Type B pancreatic cell (in vitro differentiated cells): ENCODE measurements around the gene ICA1L. TPM values are rescaled to one million over a fixed set of nuclear protein-coding genes. Genes with fewer than 3 reads are reported as not detected.
"Not testable (repeated sequence)": the region's sequence is repeated elsewhere in the genome, so short reads cannot be mapped to it uniquely, and the experiment has no call there.

Source experiments
- DNase-seq: peaks from one replicate; pipeline ENCODE4 v3.0.0; 2021; ENCODE audit warnings: mixed read lengths; ENCODE audit not compliant: unreplicated experiment; ENCODE audit errors: extremely low spot score
- H3K27ac Mint-ChIP-seq: 2 replicates; pipeline ENCODE4 v1.8.0; 2021; ENCODE audit warnings: mild to moderate bottlenecking, mixed read lengths
- H3K27me3 Mint-ChIP-seq: 2 replicates; pipeline ENCODE4 v1.8.0; 2021; ENCODE audit warnings: mixed read lengths
- H3K36me3 Mint-ChIP-seq: 2 replicates; pipeline ENCODE4 v1.8.0; 2021; ENCODE audit warnings: mixed read lengths
- H3K4me1 Mint-ChIP-seq: one replicate; pipeline ENCODE4 v1.8.0; 2021; ENCODE audit warnings: mixed read lengths; ENCODE audit not compliant: unreplicated experiment
- H3K4me3 Mint-ChIP-seq: 2 replicates; pipeline ENCODE4 v1.8.0; 2021; ENCODE audit warnings: mild to moderate bottlenecking, mixed read lengths
- H3K9me3 Mint-ChIP-seq: 2 replicates; pipeline ENCODE4 v1.8.0; 2021; ENCODE audit warnings: mixed read lengths
- CTCF ChIP-seq: fragments of 200-600 bp; sonication (generic); conservative IDR thresholded peaks from 2 replicates; pipeline ENCODE4 v1.5.0; 2021; ENCODE audit warnings: antibody characterized with exemption, mild to moderate bottlenecking
- total RNA-seq: library from RNA; stranded (reverse); gene quantifications from 2 replicates; pipeline ENCODE4 v1.2.1, GENCODE V29; 2021; ENCODE audit warnings: low replicate concordance

The ICA1L gene
- total RNA-seq, 1 donor from 2014 or later: 11.5 TPM

GRCh38 chr2:202910698-202911097 lies 39.1 kb upstream of the ICA1L start:
- H3K27ac Mint-ChIP-seq: peak overlapping the region; percentile 64
- H3K9me3 Mint-ChIP-seq: no peaks in the 10 kb centered on the region
- DNase-seq: no peak
- H3K4me1 Mint-ChIP-seq: peaks cover 15% of the 10 kb centered on the region
- H3K4me3 Mint-ChIP-seq: peak overlapping the region; percentile 99
- TF ChIP-seq CTCF: no peak
- peaks cover 18% of the 10 kb centered on the region for H3K36me3 Mint-ChIP-seq
- no peaks in the 10 kb centered on the region for H3K27me3 Mint-ChIP-seq

GRCh38 chr2:202910250-202910649 lies 38.7 kb upstream of the ICA1L start:
- peaks cover 22% of the 10 kb centered on the region for H3K36me3 Mint-ChIP-seq
- DNase-seq, H3K9me3 Mint-ChIP-seq, H3K27me3 Mint-ChIP-seq: not testable (repeated sequence)
- H3K4me3 Mint-ChIP-seq: peak overlapping the region; percentile 99
- peak overlapping the region; percentile 64 for H3K27ac Mint-ChIP-seq
- peaks cover 15% of the 10 kb centered on the region for H3K4me1 Mint-ChIP-seq

DNA sequence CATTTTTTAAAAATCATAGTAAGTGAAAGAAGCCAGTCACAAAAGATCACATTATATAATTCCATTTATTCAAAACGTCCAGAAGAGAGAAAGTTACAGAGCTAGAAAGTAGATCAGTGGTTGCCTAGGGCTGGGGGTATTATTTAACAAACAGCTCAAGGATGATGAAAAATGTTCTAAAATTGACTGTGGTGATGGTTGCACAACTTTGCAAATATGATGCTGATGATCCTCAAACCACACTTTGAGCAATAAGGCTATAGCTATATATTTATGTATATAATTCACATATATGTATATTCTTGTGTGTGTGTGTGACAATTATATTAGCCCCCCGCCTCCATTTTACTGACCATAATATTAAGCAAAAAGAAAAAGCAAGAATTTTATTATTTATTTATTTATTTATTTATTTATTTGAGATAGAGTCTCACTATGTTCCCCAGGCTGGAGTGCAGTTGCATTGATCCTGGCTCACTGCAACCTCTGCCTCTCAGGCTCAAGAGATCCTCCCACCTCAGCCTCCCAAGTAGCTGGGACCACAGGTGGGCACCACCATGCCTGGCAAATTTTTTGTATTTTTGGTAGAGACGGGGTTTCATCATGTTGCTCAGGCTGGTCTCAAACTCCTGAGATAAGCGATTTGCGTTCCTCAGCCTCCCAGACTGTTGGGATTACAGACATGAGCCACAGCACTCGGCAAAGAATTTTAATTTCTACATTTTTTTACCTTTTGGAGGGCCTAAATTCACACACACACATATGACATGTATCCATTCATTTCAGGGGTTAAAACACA lies 38.0 kb upstream of the ICA1L start:
- no peak overlapping the region for H3K27ac Mint-ChIP-seq
- peaks cover 25% of the 10 kb centered on the region for H3K36me3 Mint-ChIP-seq
- TF ChIP-seq CTCF: no peak
- H3K27me3 Mint-ChIP-seq: no peaks in the 10 kb centered on the region
- no peak for DNase-seq
- H3K9me3 Mint-ChIP-seq: peaks cover under 1% of the 10 kb centered on the region
- H3K4me3 Mint-ChIP-seq: peak overlapping the region; percentile 99
- peaks cover 15% of the 10 kb centered on the region for H3K4me1 Mint-ChIP-seq

DNA sequence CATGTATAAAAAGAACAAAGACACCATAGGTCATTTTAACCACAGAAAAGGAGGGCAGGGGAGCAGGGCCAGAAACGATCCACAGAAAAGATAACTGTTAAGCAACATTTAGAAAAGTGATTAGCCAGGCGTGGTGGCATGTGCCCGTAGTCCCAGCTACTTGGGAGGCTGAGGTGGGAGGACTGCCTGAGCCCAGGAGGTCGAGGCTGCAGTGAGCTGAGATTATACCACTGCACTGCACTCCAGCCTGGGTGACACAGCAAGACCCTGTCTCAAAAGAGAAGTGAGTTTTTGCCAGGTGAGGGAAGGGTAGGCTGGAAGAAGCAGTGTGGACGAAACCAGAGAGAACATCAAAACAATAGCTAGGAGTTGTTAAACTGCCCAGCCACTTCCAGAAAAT lies 36.6 kb upstream of the ICA1L start:
- Mint-ChIP-seq H3K36me3 (peaks cover 37% of the 10 kb centered on the region), H3K9me3 (peaks cover 5% of the 10 kb centered on the region), H3K27me3 (no peaks in the 10 kb centered on the region), H3K4me3 (peak overlapping the region; percentile 53), H3K4me1 (peaks cover 14% of the 10 kb centered on the region), H3K27ac (no peak overlapping the region)
- TF ChIP-seq CTCF: no peak
- no peak for DNase-seq

DNA sequence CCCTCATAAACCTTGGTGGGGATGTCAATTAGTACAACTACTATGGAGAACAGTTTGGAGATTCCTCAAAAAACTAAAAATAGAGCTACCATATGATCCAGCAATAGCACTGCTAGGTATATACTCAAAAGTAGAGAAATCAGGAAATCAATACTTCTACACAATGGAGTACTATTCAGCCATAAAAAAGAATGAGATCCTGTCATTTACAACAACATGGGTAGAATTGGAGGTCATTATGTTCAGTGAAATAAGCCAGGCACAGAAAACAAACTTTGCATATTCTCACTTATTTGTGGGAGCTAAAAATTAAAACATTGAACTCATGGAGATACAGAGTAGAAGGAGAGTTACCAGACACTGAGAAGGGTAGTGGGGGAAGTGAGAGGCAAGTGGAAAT lies 33.9 kb upstream of the ICA1L start:
- not testable (repeated sequence) for H3K4me3 Mint-ChIP-seq, DNase-seq, H3K27ac Mint-ChIP-seq, H3K9me3 Mint-ChIP-seq, H3K27me3 Mint-ChIP-seq
- Mint-ChIP-seq H3K36me3 (peaks cover 39% of the 10 kb centered on the region), H3K4me1 (peaks cover 11% of the 10 kb centered on the region)

DNA sequence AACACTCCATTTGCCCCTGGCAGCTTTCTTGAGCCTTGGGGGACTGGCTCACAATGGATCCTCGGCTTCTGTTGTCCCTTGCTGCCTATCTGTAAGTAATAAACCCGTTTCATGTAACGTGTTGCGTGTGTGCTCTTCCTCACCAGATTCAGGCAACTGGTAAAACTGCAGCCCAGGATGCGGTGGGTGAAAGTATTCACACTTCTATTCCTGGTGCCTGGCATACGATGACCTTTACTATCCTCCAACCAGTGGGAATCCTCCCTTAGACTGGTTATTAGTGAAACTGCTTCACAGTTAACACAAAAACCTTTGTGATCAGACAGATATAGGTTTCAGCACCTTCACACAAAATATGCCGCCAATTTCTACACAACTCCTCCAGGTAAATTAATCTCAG lies 13.6 kb upstream of the ICA1L start:
- no peaks in the 10 kb centered on the region for H3K4me1 Mint-ChIP-seq
- H3K4me3 Mint-ChIP-seq: no peak overlapping the region
- no peaks in the 10 kb centered on the region for H3K9me3 Mint-ChIP-seq
- no peak for DNase-seq
- TF ChIP-seq CTCF: no peak
- H3K36me3 Mint-ChIP-seq: peaks cover 27% of the 10 kb centered on the region
- H3K27ac Mint-ChIP-seq: no peak overlapping the region
- H3K27me3 Mint-ChIP-seq: no peaks in the 10 kb centered on the region
